CD4-positive, alpha-beta T cell treated with Interleukin-21 for 1 hour (primary cell): ENCODE measurements around the gene DPY19L3.

Experiments
- DNase-seq: peaks from one replicate; pipeline ENCODE4 v3.0.0-alpha.2; 2020

DPY19L3 gene

DNA sequence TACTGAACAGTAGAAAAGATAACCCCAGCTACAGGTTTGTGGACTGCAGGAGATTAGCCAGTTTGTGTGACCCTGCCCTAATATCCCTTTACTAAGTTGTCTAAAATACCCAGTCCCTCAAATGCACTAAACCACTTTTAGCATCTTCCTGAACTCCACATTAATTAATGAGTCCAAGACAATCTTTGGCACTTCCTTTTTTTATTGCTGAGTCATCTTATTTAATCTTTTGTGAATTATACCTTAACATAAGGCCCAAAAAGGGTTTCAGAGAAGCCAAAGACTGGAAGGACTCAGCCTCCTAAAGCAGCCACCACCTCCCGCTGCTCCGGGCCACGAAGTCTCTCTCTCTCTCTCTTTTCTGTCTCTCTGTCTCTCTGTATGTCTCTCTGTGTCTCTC, 126.7 kb downstream of the DPY19L3 start:
- no peak for DNase-seq
